AG09319 (cell line): ENCODE results near the gene CORO1C.

Experiments used
- DNase-seq: peaks from one replicate; pipeline ENCODE4 v3.0.0-alpha.2; 2010; ENCODE audit warnings: low read depth; ENCODE audit errors: extremely low read depth
- CTCF ChIP-seq: IDR thresholded peaks from 2 replicates; pipeline ENCODE4 v1.5.1; 2011; ENCODE audit warnings: low read depth, mild to moderate bottlenecking, inconsistent platforms, low read length, moderate library complexity

The CORO1C gene

GRCh38 chr12:108722463-108722862, 8.9 kb downstream of the CORO1C start:
- no peak for TF ChIP-seq CTCF
- no peak for DNase-seq

DNA sequence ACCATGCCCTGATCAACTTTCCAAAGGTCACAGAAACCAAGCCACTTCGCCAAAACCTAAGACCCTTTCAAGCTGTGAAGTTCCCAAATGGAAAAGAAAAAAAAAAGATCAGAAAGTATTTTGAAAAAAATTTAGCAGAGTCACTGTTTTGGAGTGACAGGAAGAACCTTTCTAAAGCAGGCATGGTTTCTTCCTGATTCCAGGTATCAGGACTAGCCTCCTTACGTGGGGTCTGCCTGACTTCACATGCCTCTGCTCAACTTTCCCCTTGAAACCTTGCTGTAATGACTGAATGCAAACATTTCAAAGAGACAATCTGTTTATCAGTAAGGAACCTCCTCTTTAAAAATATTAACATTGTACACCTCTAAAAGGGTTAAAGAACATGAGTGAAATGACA, 9.5 kb downstream of the CORO1C start:
- no peak for DNase-seq
- no peak for TF ChIP-seq CTCF

- DNase-seq, result no peak
- TF ChIP-seq CTCF, result no peak
These were observed 10.4 kb downstream of the CORO1C start for GRCh38 chr12:108720757-108721514.

GRCh38 chr12:108717243-108717642, 14.1 kb downstream of the CORO1C start:
- TF ChIP-seq CTCF, result no peak
- no peak for DNase-seq

DNA sequence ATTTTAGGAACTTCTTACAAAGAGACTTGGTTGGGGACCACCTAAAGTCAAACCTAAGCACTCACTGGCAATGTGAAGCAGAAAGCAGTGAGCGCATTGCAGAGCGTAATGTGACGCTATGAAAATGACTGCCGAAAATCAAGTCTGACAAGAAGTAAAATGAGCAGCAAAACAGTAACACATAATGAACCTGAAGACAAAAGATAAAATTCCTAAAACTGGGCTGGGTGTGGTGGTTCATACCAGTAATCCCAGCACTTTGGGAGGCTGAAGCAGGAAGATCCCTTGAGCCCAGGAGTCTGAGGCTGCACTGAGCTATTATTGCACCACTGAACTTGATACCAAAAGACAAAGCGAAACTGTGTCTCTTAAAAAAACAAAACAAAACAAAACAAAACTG, 16.5 kb downstream of the CORO1C start:
- DNase-seq, result no peak
- TF ChIP-seq CTCF, result no peak

GRCh38 chr12:108713471-108713870, 17.8 kb downstream of the CORO1C start:
- no peak for DNase-seq
- no peak for TF ChIP-seq CTCF

DNA sequence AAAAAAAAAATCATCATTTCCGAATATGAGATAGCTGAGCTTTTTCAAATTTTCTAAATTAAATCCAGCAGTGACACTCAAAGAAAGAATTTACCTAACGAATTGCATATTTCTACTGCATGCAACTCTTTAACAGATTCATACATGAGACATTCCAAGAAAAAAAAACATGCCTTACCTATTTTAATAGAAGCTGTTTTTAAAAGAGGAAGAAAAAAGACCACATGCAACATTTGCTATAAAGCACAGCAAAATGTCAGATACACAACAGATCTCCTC, 18.5 kb downstream of the CORO1C start:
- no peak for TF ChIP-seq CTCF
- DNase-seq, result no peak
